GM12875 (cell line): ENCODE data around the gene TMUB2.
"Not testable (repeated sequence)": the region's sequence is repeated elsewhere in the genome, so short reads cannot be mapped to it uniquely, and the experiment has no call there.

Source experiments
- H3K4me3 ChIP-seq: one replicate; pipeline ENCODE4 v1.5.1; 2011; ENCODE audit warnings: low read depth, low read length, control low read depth
- CTCF ChIP-seq: IDR thresholded peaks from 2 replicates; pipeline ENCODE4 v1.5.1; 2011; ENCODE audit warnings: low read depth, mild to moderate bottlenecking, control low read depth, inconsistent platforms, low read length, moderate library complexity, borderline replicate concordance; ENCODE audit not compliant: insufficient read depth

The TMUB2 gene

GRCh38 chr17:44186307-44187130, at the start of gene TMUB2:
Gene TMUB2, plus strand, starts transcription at chr17:44186972. Its CDS starts 737 bp downstream, at chr17:44187709.
- TF ChIP-seq CTCF = no peak
- H3K4me3 ChIP-seq = peak within 1 kb of the TSS; percentile 90

GRCh38 chr17:44137891-44138709, 48.7 kb upstream of the TMUB2 start:
- TF ChIP-seq CTCF = no peak
- H3K4me3 ChIP-seq = no peak overlapping the region

- H3K4me3 ChIP-seq = not testable (repeated sequence)
Observed at GRCh38 chr17:44143921-44144320, 42.9 kb upstream of the TMUB2 start.

GRCh38 chr17:44144966-44145739, 41.6 kb upstream of the TMUB2 start:
- no peak overlapping the region for H3K4me3 ChIP-seq
- TF ChIP-seq CTCF = no peak

GRCh38 chr17:44146375-44147346, 40.1 kb upstream of the TMUB2 start:
- no peak for TF ChIP-seq CTCF

GRCh38 chr17:44147812-44148211, 39.0 kb upstream of the TMUB2 start:
- no peak for TF ChIP-seq CTCF
- H3K4me3 ChIP-seq = no peak overlapping the region

More at GRCh38 chr17:44146375-44147346, 40.1 kb upstream of the TMUB2 start:
- H3K4me3 ChIP-seq = no peak overlapping the region

GRCh38 chr17:44149066-44149465, 37.7 kb upstream of the TMUB2 start:
- not testable (repeated sequence) for H3K4me3 ChIP-seq
